Endothelial cell (in vitro differentiated cells): Measurements from ENCODE around the gene SOBP. TPM values are rescaled to one million over a fixed set of nuclear protein-coding genes. Genes with fewer than 3 reads are reported as not detected.

ENCODE experiments used
- DNase-seq: peaks from one replicate; pipeline ENCODE4 v3.0.0; 2021; ENCODE audit warnings: low spot score
- H3K27ac Mint-ChIP-seq: one replicate; pipeline ENCODE4 v1.8.0; 2021; ENCODE audit warnings: mixed read lengths, inconsistent platforms; ENCODE audit not compliant: unreplicated experiment
- H3K27me3 Mint-ChIP-seq: one replicate; pipeline ENCODE4 v1.8.0; 2021; ENCODE audit warnings: mild to moderate bottlenecking, moderate library complexity, mixed read lengths, inconsistent platforms; ENCODE audit not compliant: unreplicated experiment
- H3K36me3 Mint-ChIP-seq: one replicate; pipeline ENCODE4 v1.8.0; 2021; ENCODE audit warnings: mild to moderate bottlenecking, low read depth, mixed read lengths, inconsistent platforms; ENCODE audit not compliant: unreplicated experiment
- H3K4me1 Mint-ChIP-seq: one replicate; pipeline ENCODE4 v1.8.0; 2021; ENCODE audit warnings: mild to moderate bottlenecking, mixed read lengths, inconsistent platforms; ENCODE audit not compliant: unreplicated experiment
- H3K4me3 Mint-ChIP-seq: one replicate; pipeline ENCODE4 v1.8.0; 2021; ENCODE audit warnings: mild to moderate bottlenecking, mixed read lengths, inconsistent platforms; ENCODE audit not compliant: unreplicated experiment
- H3K9me3 Mint-ChIP-seq: one replicate; pipeline ENCODE4 v1.8.0; 2021; ENCODE audit warnings: mixed read lengths, inconsistent platforms; ENCODE audit not compliant: unreplicated experiment
- CTCF ChIP-seq: fragments of 200-600 bp; sonication (generic); IDR thresholded peaks from one replicate; pipeline ENCODE4 v1.5.0; 2021; ENCODE audit warnings: antibody characterized with exemption; ENCODE audit not compliant: unreplicated experiment
- total RNA-seq: library from RNA; stranded (reverse); fragmentation: NEBNext Ultra II Directional; extraction: Animal tissue kit (Norgen Biotek cat#: 25700); gene quantifications from one replicate; pipeline ENCODE4 v1.2.1, GENCODE V29; 2021; ENCODE audit not compliant: unreplicated experiment

The SOBP gene
- total RNA-seq, 1 donor from 2014 or later = 1.5 TPM

- Mint-ChIP-seq H3K27ac (no peak overlapping the region), H3K36me3 (no peaks in the 10 kb centered on the region), H3K27me3 (peaks cover 12% of the 10 kb centered on the region), H3K4me1 (peaks cover 7% of the 10 kb centered on the region), H3K4me3 (no peak overlapping the region), H3K9me3 (no peaks in the 10 kb centered on the region)
- no peak for TF ChIP-seq CTCF
- no peak for DNase-seq
Observed at GRCh38 chr6:107707346-107708275, 217.7 kb downstream of the SOBP start.

- Mint-ChIP-seq H3K4me3 (no peak overlapping the region), H3K36me3 (no peaks in the 10 kb centered on the region), H3K4me1 (peaks cover 8% of the 10 kb centered on the region), H3K27ac (no peak overlapping the region), H3K9me3 (no peaks in the 10 kb centered on the region), H3K27me3 (peaks cover 12% of the 10 kb centered on the region)
- no peak for TF ChIP-seq CTCF
- DNase-seq = no peak
Observed at GRCh38 chr6:107708435-107708834, 218.5 kb downstream of the SOBP start.

GRCh38 chr6:107709341-107709740, 219.4 kb downstream of the SOBP start:
- Mint-ChIP-seq H3K4me1 (peaks cover 8% of the 10 kb centered on the region), H3K36me3 (no peaks in the 10 kb centered on the region), H3K27ac (no peak overlapping the region), H3K9me3 (no peaks in the 10 kb centered on the region), H3K4me3 (no peak overlapping the region), H3K27me3 (peaks cover 12% of the 10 kb centered on the region)
- DNase-seq = no peak
- TF ChIP-seq CTCF = no peak

Other genes starting within 250 kb of the SOBP start
- gene PDSS2, start 30.6 kb upstream of the SOBP start, total RNA-seq = 7.9 TPM